ENCODE data around the gene TSNAXIP1. TPM values are rescaled to one million over a fixed set of nuclear protein-coding genes. Genes with fewer than 3 reads are reported as not detected.

The TSNAXIP1 gene
- total RNA-seq, 4 donors from 2014 or later, result 0.15 to 0.97 (median 0.72) TPM

- 0% methylated on average over 2 of the region's 62 CpGs; no CpG with 5 or more reads in 1 of the 2 donors for WGBS, 2 donors
- peaks cover 41 to 85% (median 44%) of the 10 kb centered on the region in 3 donors for H3K4me1 ChIP-seq
- peak within 1 kb of the TSS; percentile 86 to 94 (median 91) for H3K4me3 ChIP-seq
- intact Hi-C loops (cut with DNase I), result no loop called here
- no peaks in the 10 kb centered on the region for H3K9me3 ChIP-seq
- peak in 3 of 6 experiments; percentile 2 to 19 (median 12) for TF ChIP-seq CTCF (IDR thresholded peaks at IDR 0.05)
- peak in 1 of 4 donors; percentile 6 for TF ChIP-seq POLR2A (IDR thresholded peaks at IDR 0.05)
- no peak for DNase-seq
- no peaks in the 10 kb centered on the region for H3K27me3 ChIP-seq
- no peaks in the 10 kb centered on the region for H3K36me3 ChIP-seq
- H3K27ac ChIP-seq, result peak within 1 kb of the TSS; percentile 90 to 100 (median 98)
These were observed 40.6 kb downstream of the TSNAXIP1 start, which contains the start of gene CENPT for GRCh38 chr16:67847064-67847861. Gene CENPT (minus strand): TSS chr16:67847693. CDS start chr16:67833859, 13,834 bp downstream.

GRCh38 chr16:67848118-67848517, 41.4 kb downstream of the TSNAXIP1 start:
- intact Hi-C loops (cut with DNase I), result no loop called here
- Histone ChIP-seq H3K4me3 (peak overlapping the region; percentile 86 to 94 (median 91)), H3K9me3 (no peaks in the 10 kb centered on the region), H3K4me1 (peaks cover 40 to 77% (median 41%) of the 10 kb centered on the region in 3 donors), H3K27ac (peak overlapping the region in 3 of 4 donors; percentile 90 to 100 (median 99)), H3K36me3 (no peaks in the 10 kb centered on the region), H3K27me3 (no peaks in the 10 kb centered on the region)
- no peak for DNase-seq
- TF ChIP-seq POLR2A (IDR thresholded peaks at IDR 0.05) (no peak), CTCF (IDR thresholded peaks at IDR 0.05) (no peak)
- 86 to 94% methylated on average over 8 to 11 of the region's 11 CpGs for WGBS, 2 donors

- no peak overlapping the region for H3K4me3 ChIP-seq
- H3K27me3 ChIP-seq, result no peaks in the 10 kb centered on the region
- 94% methylated on average over 3 of the region's 3 CpGs; no CpG with 5 or more reads in 1 of the 2 donors for WGBS, 2 donors
- no peaks in the 10 kb centered on the region for H3K36me3 ChIP-seq
- peaks cover 26 to 70% (median 32%) of the 10 kb centered on the region in 3 donors for H3K4me1 ChIP-seq
- TF ChIP-seq POLR2A (IDR thresholded peaks at IDR 0.05) (no peak), CTCF (IDR thresholded peaks at IDR 0.05) (no peak)
- H3K9me3 ChIP-seq, result no peaks in the 10 kb centered on the region
- intact Hi-C loops (cut with DNase I), result no loop called here
- no peak overlapping the region for H3K27ac ChIP-seq
- no peak for DNase-seq
These were observed 47.0 kb downstream of the TSNAXIP1 start for GRCh38 chr16:67853670-67854069.

- Histone ChIP-seq H3K27me3 (no peaks in the 10 kb centered on the region), H3K36me3 (no peaks in the 10 kb centered on the region), H3K9me3 (no peaks in the 10 kb centered on the region), H3K4me1 (peaks cover 32 to 67% (median 34%) of the 10 kb centered on the region in 3 donors), H3K4me3 (no peak overlapping the region), H3K27ac (peak overlapping the region in 1 of 4 donors; percentile 25)
- WGBS, 2 donors, result 83 to 84% methylated on average over 7 to 9 of the region's 10 CpGs
- DNase-seq, result no peak
- intact Hi-C loops (cut with DNase I), result no loop called here
- TF ChIP-seq POLR2A (IDR thresholded peaks at IDR 0.05) (no peak), CTCF (IDR thresholded peaks at IDR 0.05) (no peak)
These were observed 49.1 kb downstream of the TSNAXIP1 start for GRCh38 chr16:67855789-67856188.

- no peaks in the 10 kb centered on the region for H3K27me3 ChIP-seq
- intact Hi-C loops (cut with DNase I), result no loop called here
- no peak for TF ChIP-seq POLR2A (IDR thresholded peaks at IDR 0.05)
- TF ChIP-seq CTCF (IDR thresholded peaks at IDR 0.05), result no peak
- WGBS, 2 donors, result 84 to 100% methylated on average over 3 to 4 of the region's 5 CpGs
- H3K36me3 ChIP-seq, result no peaks in the 10 kb centered on the region
- peak overlapping the region; percentile 55 to 89 (median 86) for H3K27ac ChIP-seq
- no peaks in the 10 kb centered on the region for H3K9me3 ChIP-seq
- no peak overlapping the region for H3K4me3 ChIP-seq
- no peak for DNase-seq
- H3K4me1 ChIP-seq, result peaks cover 39 to 68% (median 45%) of the 10 kb centered on the region in 3 donors
These were observed 50.3 kb downstream of the TSNAXIP1 start for GRCh38 chr16:67856927-67857546.

All from esophagus squamous epithelium (tissue), 5 donors.